Thoracic aorta (tissue), 2 donors: ENCODE measurements around the gene DLL1. TPM values are rescaled to one million over a fixed set of nuclear protein-coding genes. Genes with fewer than 3 reads are reported as not detected.

Experiments
- ATAC-seq: fragments of 150-250 bp; one replicate; pipeline ENCODE4 v1.8.0; 2017; ENCODE audit warnings: low read depth; ENCODE audit not compliant: insufficient number of reproducible peaks, low FRiP score
- DNase-seq: peaks from one replicate; pipeline ENCODE4 v3.0.0-alpha.2; 2020; ENCODE audit warnings: low spot score
- H3K27ac ChIP-seq, 2 donors: fragments of 200-600 bp; sonication (generic); 1 replicate in 1 of 2; 2 replicates in 1 of 2; pipeline ENCODE4 v1.5.1; 2016; ENCODE audit warnings: mild to moderate bottlenecking in 2 of 2, moderate library complexity in 2 of 2
- H3K27me3 ChIP-seq: fragments of 200-600 bp; sonication (generic); replicated peaks from 2 replicates; pipeline ENCODE4 v1.6.0; 2016; ENCODE audit warnings: mild to moderate bottlenecking; ENCODE audit not compliant: insufficient read depth
- H3K36me3 ChIP-seq: fragments of 200-600 bp; sonication (generic); one replicate; pipeline ENCODE4 v1.5.1; 2016
- H3K4me1 ChIP-seq, 2 donors: fragments of 200-600 bp; sonication (generic); 1 replicate in 1 of 2; 2 replicates in 1 of 2; pipeline versions ENCODE4 v1.5.1 to v1.6.0; 2016; ENCODE audit warnings: low read depth in 2 of 2, mild to moderate bottlenecking in 1 of 2; ENCODE audit not compliant: control insufficient read depth in 1 of 2
- H3K4me3 ChIP-seq: fragments of 200-600 bp; sonication (generic); 2 replicates; pipeline ENCODE4 v1.5.1; 2016; ENCODE audit warnings: mild to moderate bottlenecking
- H3K9me3 ChIP-seq: fragments of 200-600 bp; sonication (generic); 2 replicates; pipeline ENCODE4 v1.5.1; 2016
- CTCF ChIP-seq: fragments of 200-600 bp; sonication (generic); IDR thresholded peaks from one replicate; pipeline ENCODE4 v1.5.1; 2019; ENCODE audit warnings: antibody characterized with exemption
- total RNA-seq, 2 donors: library from RNA; depleted of rRNA; stranded (reverse); fragments of >200 nt; gene quantifications; one replicate each; pipeline versions ENCODE4 v1.1.0 to v1.2.3, GENCODE V29; 2016

Gene DLL1
- total RNA-seq, 2 donors from 2014 or later, result 6.1 to 12.6 TPM

- DNase-seq, result no peak
- H3K27me3 ChIP-seq, result no peaks in the 10 kb centered on the region
- no peaks in the 10 kb centered on the region for H3K9me3 ChIP-seq
- no peak for TF ChIP-seq CTCF
- H3K4me3 ChIP-seq, result no peak overlapping the region
- H3K4me1 ChIP-seq, result no peaks in the 10 kb centered on the region
- no peak for ATAC-seq
- H3K27ac ChIP-seq, result no peak overlapping the region
- no peaks in the 10 kb centered on the region for H3K36me3 ChIP-seq
Measured at GRCh38 chr6:170264086-170264485, 26.8 kb downstream of the DLL1 start.

GRCh38 chr6:170263410-170263809 is 27.5 kb downstream of the DLL1 start:
- no peaks in the 10 kb centered on the region for H3K4me1 ChIP-seq
- no peaks in the 10 kb centered on the region for H3K9me3 ChIP-seq
- DNase-seq (no peak), ATAC-seq (no peak)
- H3K4me3 ChIP-seq, result no peak overlapping the region
- no peak for TF ChIP-seq CTCF
- H3K27me3 ChIP-seq, result no peaks in the 10 kb centered on the region
- H3K27ac ChIP-seq, result no peak overlapping the region
- H3K36me3 ChIP-seq, result no peaks in the 10 kb centered on the region

GRCh38 chr6:170262489-170263088 is 28.3 kb downstream of the DLL1 start:
- Histone ChIP-seq H3K9me3 (no peaks in the 10 kb centered on the region), H3K27ac (no peak overlapping the region), H3K4me3 (no peak overlapping the region), H3K36me3 (no peaks in the 10 kb centered on the region), H3K27me3 (no peaks in the 10 kb centered on the region), H3K4me1 (no peaks in the 10 kb centered on the region)
- no peak for TF ChIP-seq CTCF
- no peak for ATAC-seq
- DNase-seq, result no peak

- DNase-seq, result no peak
- Histone ChIP-seq H3K4me1 (no peaks in the 10 kb centered on the region), H3K9me3 (no peaks in the 10 kb centered on the region), H3K4me3 (no peak overlapping the region), H3K27me3 (no peaks in the 10 kb centered on the region), H3K36me3 (no peaks in the 10 kb centered on the region), H3K27ac (no peak overlapping the region)
- TF ChIP-seq CTCF, result no peak
- no peak for ATAC-seq
Measured at GRCh38 chr6:170261643-170262488, 29.0 kb downstream of the DLL1 start.

GRCh38 chr6:170260686-170261085 is 30.2 kb downstream of the DLL1 start:
- Histone ChIP-seq H3K4me3 (no peak overlapping the region), H3K27ac (no peak overlapping the region), H3K4me1 (no peaks in the 10 kb centered on the region), H3K27me3 (no peaks in the 10 kb centered on the region), H3K36me3 (no peaks in the 10 kb centered on the region), H3K9me3 (no peaks in the 10 kb centered on the region)
- DNase-seq (no peak), ATAC-seq (no peak)
- no peak for TF ChIP-seq CTCF
